H1 (cell line): Measurements from ENCODE around the gene SF3B6. TPM values are rescaled to one million over a fixed set of nuclear protein-coding genes. Genes with fewer than 3 reads are reported as not detected.

Source experiments
- ATF3 ChIP-seq: IDR thresholded peaks from 2 replicates; pipeline ENCODE4 v1.6.1; 2011; ENCODE audit warnings: low read depth, mild to moderate bottlenecking, low read length; ENCODE audit not compliant: insufficient read depth
- CBX5 ChIP-seq: fragments of 300-800, 300-1000 bp; sonication (generic); IDR thresholded peaks from 2 replicates; pipeline ENCODE4 v1.7.1; 2016; ENCODE audit warnings: antibody characterized with exemption, low read length, low read depth
- CHD1 ChIP-seq: IDR thresholded peaks from 2 replicates; pipeline ENCODE4 v1.6.1; 2012; ENCODE audit warnings: low read depth, low read length, improper control_type of control experiment
- CHD2 ChIP-seq: IDR thresholded peaks from 2 replicates; pipeline ENCODE4 v1.6.1; 2012; ENCODE audit warnings: low read length, improper control_type of control experiment
- CREB1 ChIP-seq: IDR thresholded peaks from 2 replicates; pipeline ENCODE4 v1.6.1; 2012; ENCODE audit warnings: inconsistent platforms
- FOSL1 ChIP-seq: IDR thresholded peaks from 2 replicates; pipeline ENCODE4 v1.6.1; 2011; ENCODE audit warnings: mild to moderate bottlenecking, low read depth, low read length, moderate library complexity; ENCODE audit not compliant: insufficient read depth
- KDM1A ChIP-seq: fragments of 200-600, 300-600 bp; sonication (generic); IDR thresholded peaks from 2 replicates; pipeline ENCODE4 v1.7.1; 2016; ENCODE audit warnings: mild to moderate bottlenecking, low read length, borderline replicate concordance
- KDM5A ChIP-seq: fragments of 200-600 bp; IDR thresholded peaks from 2 replicates; pipeline ENCODE4 v1.7.1; 2012; ENCODE audit warnings: mild to moderate bottlenecking, low read length, inconsistent platforms, mixed read lengths
- MAFK ChIP-seq: IDR thresholded peaks from 2 replicates; pipeline ENCODE4 v1.6.1; 2012; ENCODE audit warnings: low read depth, mild to moderate bottlenecking, improper control_type of control experiment, low read length
- PHF8 ChIP-seq: fragments of 200-600 bp; sonication (generic); conservative IDR thresholded peaks from 2 replicates; pipeline ENCODE4 v1.7.1; 2012; ENCODE audit warnings: low read depth, mild to moderate bottlenecking, inconsistent platforms, low read length, moderate library complexity
- POLR2AphosphoS5 ChIP-seq: IDR thresholded peaks from 2 replicates; pipeline ENCODE4 v1.6.1; 2011; ENCODE audit warnings: low read depth, low read length
- RAD21 ChIP-seq, 2 experiments: IDR thresholded peaks in 1 of 2; conservative IDR thresholded peaks in 1 of 2; 2 replicates each; pipeline ENCODE4 v1.6.1; 2011; ENCODE audit warnings: low read depth in 2 of 2, low read length in 2 of 2, improper control_type of control experiment in 1 of 2, inconsistent platforms in 1 of 2, mild to moderate bottlenecking in 1 of 2, moderate library complexity in 1 of 2
- RBBP5 ChIP-seq: IDR thresholded peaks from 2 replicates; pipeline ENCODE4 v1.7.1; 2012; ENCODE audit warnings: low read depth, mild to moderate bottlenecking, inconsistent platforms, low read length, moderate library complexity, borderline replicate concordance
- RNF2 ChIP-seq: fragments of 200-900, 300-1000 bp; sonication (generic); IDR thresholded peaks from 2 replicates; pipeline ENCODE4 v1.7.1; 2016; ENCODE audit warnings: borderline replicate concordance, low read depth, mild to moderate bottlenecking, antibody characterized with exemption, low read length; ENCODE audit not compliant: poor library complexity, severe bottlenecking; ENCODE audit errors: missing control alignments
- SIRT6 ChIP-seq: IDR thresholded peaks from one replicate; pipeline ENCODE4 v1.7.1; 2012; ENCODE audit warnings: low read length, inconsistent platforms
- SP1 ChIP-seq: IDR thresholded peaks from 2 replicates; pipeline ENCODE4 v1.6.1; 2011; ENCODE audit warnings: low read depth, low read length
- SP2 ChIP-seq: IDR thresholded peaks from 2 replicates; pipeline ENCODE4 v1.6.1; 2012; ENCODE audit warnings: mild to moderate bottlenecking, low read length, inconsistent platforms
- TAF7 ChIP-seq: optimal IDR thresholded peaks from 2 replicates; pipeline ENCODE3; 2011; ENCODE audit warnings: low read depth, mild to moderate bottlenecking, inconsistent platforms, low read length, moderate library complexity, borderline replicate concordance
- USF2 ChIP-seq: IDR thresholded peaks from 2 replicates; pipeline ENCODE4 v1.6.1; 2011; ENCODE audit warnings: low read length, improper control_type of control experiment
- YY1 ChIP-seq: IDR thresholded peaks from 2 replicates; pipeline ENCODE4 v1.6.1; 2011; ENCODE audit warnings: low read depth, mild to moderate bottlenecking, low read length
- ZNF274 ChIP-seq: IDR thresholded peaks from 2 replicates; pipeline ENCODE4 v1.7.0; 2012; ENCODE audit warnings: low read length, borderline replicate concordance; ENCODE audit errors: extremely low read depth
- polyA plus RNA-seq, 7 experiments: library from polyadenylated mRNA; depleted of rRNA in 3 of 7; stranded (reverse) in 5 of 7; unstranded in 2 of 7; fragments of >200 nt in 5 of 7; fragments of 200-250 nt in 2 of 7; gene quantifications; 1 replicate in 5 of 7; 2 replicates in 1 of 7; 4 replicates in 1 of 7; pipeline versions ENCODE4 v1.2.1 to v1.2.3, GENCODE V29; 2011 to 2013; ENCODE audit warnings: missing spikeins in 2 of 7, mixed read lengths in 2 of 7
- total RNA-seq: library from RNA; stranded (reverse); fragmentation: NEBNext Ultra II Directional; extraction: Animal tissue kit (Norgen Biotek cat#: 25700); gene quantifications from 2 replicates; pipeline ENCODE4 v1.2.1, GENCODE V29; 2021

SF3B6 gene
- total and polyA plus RNA-seq, 2 of the 8 experiments (the other 6 are each of a cell fraction or from before 2014, with no cell fraction given), result 126 to 155 TPM

- TF ChIP-seq PHF8 (peak; percentile 79), RAD21 (IDR thresholded peaks at IDR 0.05 in 1 of 2, conservative IDR thresholded peaks at IDR 0.05 in 1 of 2; ENCODE audit: low read depth in 2 of 2, low read length in 2 of 2) (no peak), RBBP5 (peak; percentile 55; the same call in 1 of the 2 replicates), YY1 (no peak), POLR2AphosphoS5 (peak; percentile 54; the same call in 1 of the 2 replicates), TAF7 (peak; percentile 77), CREB1 (0 out of 2 replicates have a peak, but pooled peaks have one; percentile 24), FOSL1 (no peak), SIRT6 (no peak), ZNF274 (no peak), CHD1 (no peak), CHD2 (no peak), MAFK (no peak), SP1 (no peak), SP2 (no peak), ATF3 (no peak), KDM5A (no peak), RNF2 (no peak), KDM1A (no peak), CBX5 (no peak), USF2 (no peak)
Observed at GRCh38 chr2:24049485-24050021, 26.6 kb downstream of the SF3B6 start, which contains the start of gene FKBP1B (continued).
